Activated CD8-positive, alpha-beta memory T cell treated with anti-CD3 and anti-CD28 coated beads, Interleukin-2, amount 10 ng/mL, durations not matched to agents 7 days and 5 days (primary cell): Measurements from ENCODE around the gene IL9. TPM values are rescaled to one million over a fixed set of nuclear protein-coding genes. Genes with fewer than 3 reads are reported as not detected.
"Not testable (repeated sequence)": the region's sequence is repeated elsewhere in the genome, so short reads cannot be mapped to it uniquely, and the experiment has no call there.

ENCODE experiments used
- ATAC-seq: fragments of 150-1000 bp; cut with Tn5 transposase; one replicate; pipeline ENCODE4 v1.10.0; 2021; ENCODE audit warnings: moderate library complexity
- CTCF ChIA-PET: fragments of 350-600 bp; sonication (Branson Sonifier 250); formaldehyde crosslinking; loops from one replicate; lab custom pipeline; 2021; ENCODE audit warnings: antibody characterized with exemption; lab: Charles Lee
- DNase-seq: peaks from one replicate; pipeline ENCODE4 v3.0.0-alpha.2; 2020
- H3K27ac Mint-ChIP-seq: one replicate; pipeline ENCODE4 v1.8.0; 2021; ENCODE audit warnings: mild to moderate bottlenecking, mixed read lengths
- H3K27me3 Mint-ChIP-seq: one replicate; pipeline ENCODE4 v1.8.0; 2021; ENCODE audit warnings: mixed read lengths
- H3K36me3 Mint-ChIP-seq: one replicate; pipeline ENCODE4 v1.8.0; 2021; ENCODE audit warnings: mild to moderate bottlenecking, mixed read lengths
- H3K4me1 Mint-ChIP-seq: one replicate; pipeline ENCODE4 v1.8.0; 2021; ENCODE audit warnings: mixed read lengths
- H3K4me3 Mint-ChIP-seq: one replicate; pipeline ENCODE4 v1.8.0; 2021; ENCODE audit warnings: mild to moderate bottlenecking, moderate library complexity, mixed read lengths
- H3K9me3 Mint-ChIP-seq: one replicate; pipeline ENCODE4 v1.8.0; 2022; ENCODE audit warnings: low read depth, mixed read lengths
- total RNA-seq, 2 experiments: library from RNA; stranded (reverse); gene quantifications; one replicate each; pipeline ENCODE4 v1.2.3, GENCODE V29; 2021

Gene IL9
- total RNA-seq, 2 experiments from 2014 or later, result not detected

- Mint-ChIP-seq H3K4me1 (no peaks in the 10 kb centered on the region), H3K27me3 (peaks cover 16% of the 10 kb centered on the region), H3K9me3 (no peaks in the 10 kb centered on the region), H3K27ac (no peak overlapping the region), H3K36me3 (no peaks in the 10 kb centered on the region), H3K4me3 (no peak overlapping the region)
- CTCF ChIA-PET, result no interaction called here
- DNase-seq (no peak), ATAC-seq (no peak)
Measured at GRCh38 chr5:135874461-135874860, 21.2 kb downstream of the IL9 start.

- ATAC-seq, result no peak
- Mint-ChIP-seq H3K27me3 (peaks cover 16% of the 10 kb centered on the region), H3K9me3 (no peaks in the 10 kb centered on the region)
Measured at GRCh38 chr5:135873831-135874230, 21.8 kb downstream of the IL9 start.

GRCh38 chr5:135871268-135871915 is 24.2 kb downstream of the IL9 start:
- no peak for DNase-seq
- Mint-ChIP-seq H3K4me1 (no peaks in the 10 kb centered on the region), H3K27ac (no peak overlapping the region), H3K36me3 (no peaks in the 10 kb centered on the region), H3K27me3 (peaks cover 13% of the 10 kb centered on the region), H3K9me3 (no peaks in the 10 kb centered on the region), H3K4me3 (no peak overlapping the region)
- ATAC-seq, result no peak
- CTCF ChIA-PET, result no interaction called here

More at GRCh38 chr5:135873831-135874230, 21.8 kb downstream of the IL9 start:
- DNase-seq, result no peak
- Mint-ChIP-seq H3K4me1 (no peaks in the 10 kb centered on the region), H3K27ac (no peak overlapping the region), H3K36me3 (no peaks in the 10 kb centered on the region), H3K4me3 (no peak overlapping the region)
- CTCF ChIA-PET, result no interaction called here

- DNase-seq (no peak), ATAC-seq (no peak)
- peaks cover 12% of the 10 kb centered on the region for H3K27me3 Mint-ChIP-seq
- H3K27ac Mint-ChIP-seq, result no peak overlapping the region
- no peaks in the 10 kb centered on the region for H3K9me3 Mint-ChIP-seq
- no peak overlapping the region for H3K4me3 Mint-ChIP-seq
- H3K36me3 Mint-ChIP-seq, result no peaks in the 10 kb centered on the region
- H3K4me1 Mint-ChIP-seq, result no peaks in the 10 kb centered on the region
- CTCF ChIA-PET, result no interaction called here
Measured at GRCh38 chr5:135869935-135870334, 25.7 kb downstream of the IL9 start.

- H3K4me3 Mint-ChIP-seq, result no peak overlapping the region
- no peaks in the 10 kb centered on the region for H3K36me3 Mint-ChIP-seq
- CTCF ChIA-PET, result no interaction called here
- ATAC-seq (no peak), DNase-seq (no peak)
- H3K4me1 Mint-ChIP-seq, result no peaks in the 10 kb centered on the region
- no peak overlapping the region for H3K27ac Mint-ChIP-seq
- H3K9me3 Mint-ChIP-seq, result no peaks in the 10 kb centered on the region
- H3K27me3 Mint-ChIP-seq, result peaks cover 8% of the 10 kb centered on the region
Measured at GRCh38 chr5:135869276-135869675, 26.4 kb downstream of the IL9 start.

GRCh38 chr5:135868681-135869080 is 27.0 kb downstream of the IL9 start:
- H3K4me1 Mint-ChIP-seq, result no peaks in the 10 kb centered on the region
- no peak for DNase-seq
- no peak overlapping the region for H3K4me3 Mint-ChIP-seq
- H3K27ac Mint-ChIP-seq, result no peak overlapping the region
- no peaks in the 10 kb centered on the region for H3K36me3 Mint-ChIP-seq
- H3K9me3 Mint-ChIP-seq, result no peaks in the 10 kb centered on the region
- peaks cover 9% of the 10 kb centered on the region for H3K27me3 Mint-ChIP-seq
- no peak for ATAC-seq
- CTCF ChIA-PET, result no interaction called here

- Mint-ChIP-seq H3K27me3 (peaks cover 9% of the 10 kb centered on the region), H3K4me1 (no peaks in the 10 kb centered on the region), H3K9me3 (no peaks in the 10 kb centered on the region), H3K36me3 (no peaks in the 10 kb centered on the region), H3K27ac (no peak overlapping the region), H3K4me3 (no peak overlapping the region)
- no peak for DNase-seq
- no peak for ATAC-seq
- CTCF ChIA-PET, result no interaction called here
Measured at GRCh38 chr5:135867599-135867998, 28.0 kb downstream of the IL9 start.

- Mint-ChIP-seq H3K36me3 (no peaks in the 10 kb centered on the region), H3K27me3 (peaks cover 9% of the 10 kb centered on the region), H3K27ac (no peak overlapping the region), H3K4me3 (no peak overlapping the region), H3K9me3 (no peaks in the 10 kb centered on the region), H3K4me1 (no peaks in the 10 kb centered on the region)
- DNase-seq, result no peak
- no peak for ATAC-seq
- CTCF ChIA-PET, result no interaction called here
Measured at GRCh38 chr5:135866016-135866415, 29.6 kb downstream of the IL9 start.

- Mint-ChIP-seq H3K36me3 (no peaks in the 10 kb centered on the region), H3K4me3 (no peak overlapping the region), H3K27me3 (peaks cover 9% of the 10 kb centered on the region), H3K4me1 (no peaks in the 10 kb centered on the region), H3K9me3 (no peaks in the 10 kb centered on the region), H3K27ac (no peak overlapping the region)
- DNase-seq, result no peak
- no peak for ATAC-seq
- CTCF ChIA-PET, result no interaction called here
Measured at GRCh38 chr5:135864503-135865435, 30.9 kb downstream of the IL9 start.

GRCh38 chr5:135862744-135863143 is 32.9 kb downstream of the IL9 start:
- Mint-ChIP-seq H3K4me1 (no peaks in the 10 kb centered on the region), H3K36me3 (no peaks in the 10 kb centered on the region), H3K9me3 (no peaks in the 10 kb centered on the region), H3K27ac (no peak overlapping the region), H3K4me3 (no peak overlapping the region), H3K27me3 (peaks cover 10% of the 10 kb centered on the region)
- CTCF ChIA-PET, result no interaction called here
- DNase-seq, result no peak
- no peak for ATAC-seq

GRCh38 chr5:135862086-135862485 is 33.6 kb downstream of the IL9 start:
- DNase-seq (no peak), ATAC-seq (no peak)
- H3K4me1 Mint-ChIP-seq, result no peaks in the 10 kb centered on the region
- H3K27me3 Mint-ChIP-seq, result peaks cover 10% of the 10 kb centered on the region
- H3K27ac Mint-ChIP-seq, result no peak overlapping the region
- no peak overlapping the region for H3K4me3 Mint-ChIP-seq
- CTCF ChIA-PET, result no interaction called here
- H3K36me3 Mint-ChIP-seq, result no peaks in the 10 kb centered on the region
- no peaks in the 10 kb centered on the region for H3K9me3 Mint-ChIP-seq

- Mint-ChIP-seq H3K27me3 (peaks cover 10% of the 10 kb centered on the region), H3K9me3 (no peaks in the 10 kb centered on the region), H3K27ac (no peak overlapping the region), H3K36me3 (no peaks in the 10 kb centered on the region), H3K4me3 (no peak overlapping the region), H3K4me1 (no peaks in the 10 kb centered on the region)
- DNase-seq (no peak), ATAC-seq (no peak)
- CTCF ChIA-PET, result no interaction called here
Measured at GRCh38 chr5:135861641-135862040, 34.0 kb downstream of the IL9 start.

- Mint-ChIP-seq H3K9me3 (no peaks in the 10 kb centered on the region), H3K4me1 (no peaks in the 10 kb centered on the region), H3K27ac (no peak overlapping the region), H3K27me3 (peaks cover 19% of the 10 kb centered on the region), H3K36me3 (no peaks in the 10 kb centered on the region), H3K4me3 (no peak overlapping the region)
- no peak for ATAC-seq
- no peak for DNase-seq
- CTCF ChIA-PET, result no interaction called here
Measured at GRCh38 chr5:135859641-135860040, 36.0 kb downstream of the IL9 start.

GRCh38 chr5:135859186-135859585 is 36.5 kb downstream of the IL9 start:
- CTCF ChIA-PET, H3K4me1 Mint-ChIP-seq, H3K27ac Mint-ChIP-seq, H3K36me3 Mint-ChIP-seq, H3K4me3 Mint-ChIP-seq, H3K9me3 Mint-ChIP-seq, ATAC-seq, DNase-seq: not testable (repeated sequence)
- peaks cover 22% of the 10 kb centered on the region for H3K27me3 Mint-ChIP-seq
